ENCODE data around the gene SMCO4. TPM values are rescaled to one million over a fixed set of nuclear protein-coding genes. Genes with fewer than 3 reads are reported as not detected.
A peak's percentile ranks its signal among the peaks of the same experiment; 100 is the strongest.
"Not testable (repeated sequence)": the region's sequence is repeated elsewhere in the genome, so short reads cannot be mapped to it uniquely, and the experiment has no call there.

Gene SMCO4, protein sequence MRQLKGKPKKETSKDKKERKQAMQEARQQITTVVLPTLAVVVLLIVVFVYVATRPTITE
- 10 to 100 TPM; 37.5 to 75.4 (median 41.5) TPM for total RNA-seq
- long read RNA-seq, donor 1, transcript SMCO4-201 (3 exons, 1,104 nt) = major isoform, 13 of 18 reads
- long read RNA-seq, donor 1, partial matches to known transcripts = 0 of 18 reads
- long read RNA-seq, donor 1, other reads (novel, unspliced or antisense) = 4 of 18 reads
- long read RNA-seq, donor 2, transcript SMCO4-201 (3 exons, 1,104 nt) = major isoform, 18 of 28 reads
- long read RNA-seq, donor 2, partial matches to known transcripts = 1 of 28 reads
- long read RNA-seq, donor 2, other reads (novel, unspliced or antisense) = 9 of 28 reads

DNA sequence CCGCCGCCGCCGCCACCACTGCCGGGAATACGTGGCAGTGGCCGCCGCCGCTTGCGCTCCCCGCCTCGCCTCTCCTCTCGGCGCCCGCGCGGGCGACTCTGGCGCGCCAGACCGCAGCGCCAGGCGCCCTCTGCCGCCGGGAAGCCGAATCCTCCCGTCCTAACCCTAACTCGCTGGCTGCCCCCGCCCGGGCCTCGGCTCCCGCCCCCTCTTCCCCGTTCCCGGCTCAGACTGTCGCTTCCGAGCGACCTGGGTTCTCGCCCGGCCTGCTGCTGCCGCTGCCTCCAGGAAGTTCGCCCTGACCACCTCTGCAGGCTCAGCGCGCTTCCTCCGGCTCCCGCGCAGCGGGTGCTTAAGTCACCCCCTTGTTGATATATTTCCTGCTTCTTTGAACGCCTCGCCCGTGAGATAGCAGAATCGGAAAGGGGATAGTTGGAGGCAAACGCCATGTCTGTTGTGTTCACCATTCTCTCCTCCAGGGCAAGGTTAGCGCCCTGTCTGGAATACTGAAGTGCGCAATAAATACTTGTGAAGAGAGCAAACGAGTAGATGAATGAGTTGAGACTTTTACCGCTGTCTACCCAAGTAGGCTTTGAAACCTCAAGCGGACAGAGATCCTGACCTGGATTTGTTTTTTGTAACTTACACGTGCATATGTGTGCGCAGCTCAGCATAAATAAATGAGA lies at the start of gene SMCO4:
Gene SMCO4 (minus strand): TSS at position 100 of the 686 bp plus-strand sequence. CDS start 64,202 bp downstream, outside the sequence.
- Histone ChIP-seq H3K36me3 (ENCODE audit: low read depth) (no peaks in the 10 kb centered on the region), H3K4me3 (peak within 1 kb of the TSS; percentile 39), H3K9me3 (no peaks in the 10 kb centered on the region), H3K4me1 (ENCODE audit: low read depth) (peaks cover 8% of the 10 kb centered on the region)
- DNase-seq (peak; percentile 90 to 93 (median 90)), ATAC-seq (peak; percentile 94)
- intact Hi-C loops (cut with DNase I, micrococcal nuclease) = loop anchor here (2.0 to 10.0 kb wide), 3 partner anchors 111 to 309 kb away; no protein-coding TSS in a partner anchor
- TF ChIP-seq CTCF (IDR thresholded peaks at IDR 0.05) = peak; percentile 69

GRCh38 chr11:93591247-93591898 lies 48.2 kb upstream of the SMCO4 start:
- Histone ChIP-seq H3K9me3 (no peaks in the 10 kb centered on the region), H3K4me3 (no peak overlapping the region), H3K4me1 (ENCODE audit: low read depth) (peaks cover 3% of the 10 kb centered on the region), H3K36me3 (ENCODE audit: low read depth) (no peaks in the 10 kb centered on the region)
- DNase-seq (no peak), ATAC-seq (no peak)
- intact Hi-C loops (cut with DNase I, micrococcal nuclease) = no loop called here
- TF ChIP-seq CTCF (IDR thresholded peaks at IDR 0.05) = no peak

DNA sequence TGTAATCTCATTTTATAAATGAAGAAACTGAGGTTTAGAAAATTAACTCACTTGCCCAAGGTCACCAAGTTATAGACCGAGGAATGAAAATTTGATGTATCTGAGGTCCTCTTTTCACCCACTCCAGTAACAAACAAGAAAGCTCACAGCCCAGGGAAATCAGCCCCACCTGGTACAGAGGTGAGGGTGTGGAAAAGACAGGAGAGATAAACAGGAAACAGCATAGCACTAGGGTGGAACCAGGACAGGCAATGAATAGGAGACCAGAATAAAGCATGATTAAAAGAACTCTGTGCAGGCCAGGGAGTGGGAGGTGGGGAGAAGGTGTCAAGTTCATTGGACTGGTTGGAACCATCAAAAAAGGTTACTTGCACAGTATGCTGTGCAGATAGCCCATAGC lies 46.2 kb upstream of the SMCO4 start:
- Histone ChIP-seq H3K4me3 (no peak overlapping the region), H3K9me3 (no peaks in the 10 kb centered on the region), H3K36me3 (ENCODE audit: low read depth) (no peaks in the 10 kb centered on the region), H3K4me1 (ENCODE audit: low read depth) (peaks cover 3% of the 10 kb centered on the region)
- ATAC-seq = peak; percentile 93
- TF ChIP-seq CTCF (IDR thresholded peaks at IDR 0.05) = no peak
- intact Hi-C loops (cut with DNase I, micrococcal nuclease) = no loop called here
- DNase-seq = peak in 2 of 3 donors; percentile 44 to 67

DNA sequence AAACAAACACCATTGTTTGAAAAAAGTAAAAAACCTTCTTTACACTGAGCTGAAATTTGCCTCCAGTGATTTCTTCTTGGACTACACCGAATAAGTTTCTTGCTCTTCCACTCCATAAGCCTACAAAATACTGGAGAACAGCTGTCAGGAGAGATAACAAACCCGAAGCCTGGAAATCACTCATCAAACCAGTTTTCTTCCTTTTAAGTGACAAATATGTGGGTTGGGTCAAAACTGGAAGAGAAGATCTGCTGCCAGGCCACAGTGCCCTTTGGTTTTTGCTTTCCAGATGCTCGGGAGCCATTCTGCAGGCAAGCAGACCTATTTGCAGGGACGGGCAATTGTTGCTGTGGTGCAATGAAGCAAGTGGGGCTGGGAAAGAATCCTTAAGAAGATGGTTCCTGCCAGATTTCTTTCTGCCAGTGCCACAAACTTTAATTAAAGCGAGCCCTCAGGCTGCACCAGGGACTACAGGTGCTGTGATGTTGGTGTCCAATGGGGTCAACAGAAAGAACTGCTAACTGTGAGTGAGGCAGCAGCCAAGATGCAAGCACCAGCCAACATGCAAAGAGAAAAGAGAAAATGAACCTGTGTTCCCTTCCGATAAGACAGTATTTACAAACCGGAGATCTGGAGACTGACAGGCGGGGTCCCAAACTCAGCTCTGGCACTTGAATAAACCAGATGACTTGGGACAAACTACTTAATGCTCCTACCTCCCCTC lies 44.8 kb upstream of the SMCO4 start:
- Histone ChIP-seq H3K36me3 (ENCODE audit: low read depth) (no peaks in the 10 kb centered on the region), H3K9me3 (no peaks in the 10 kb centered on the region), H3K4me1 (ENCODE audit: low read depth) (peaks cover 3% of the 10 kb centered on the region), H3K4me3 (no peak overlapping the region)
- intact Hi-C loops (cut with DNase I, micrococcal nuclease) = no loop called here
- DNase-seq = no peak
- ATAC-seq = peak; percentile 24
- TF ChIP-seq CTCF (IDR thresholded peaks at IDR 0.05) = no peak

DNA sequence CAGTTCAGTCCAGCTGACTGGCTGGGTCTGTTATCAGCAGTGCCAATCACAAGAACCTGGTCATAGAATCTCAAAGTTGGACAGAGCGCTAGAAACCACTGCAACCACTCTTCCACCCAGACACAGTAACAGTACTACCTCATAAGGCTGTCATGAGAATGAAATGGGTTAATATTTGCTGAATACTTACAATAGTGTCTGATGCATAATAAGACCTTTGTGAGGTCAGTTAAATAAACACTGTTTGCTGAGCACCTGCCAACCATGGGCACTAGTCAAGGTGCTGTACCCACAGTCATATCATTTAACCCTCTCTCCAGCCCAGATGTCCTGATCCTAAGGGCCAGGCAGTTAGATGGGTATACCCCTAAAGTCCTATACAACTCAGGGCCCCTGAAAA lies 44.2 kb upstream of the SMCO4 start:
- H3K9me3 ChIP-seq; intact Hi-C loops (cut with DNase I, micrococcal nuclease); H3K4me3 ChIP-seq; H3K36me3 ChIP-seq (ENCODE audit: low read depth); DNase-seq; H3K4me1 ChIP-seq (ENCODE audit: low read depth): not testable (repeated sequence)
- peak; percentile 16 for ATAC-seq
